Retinal pigment epithelial cell (primary cell): ENCODE data around the gene SATB2.

ENCODE experiments used
- DNase-seq: peaks from one replicate; pipeline ENCODE4 v3.0.0-alpha.2; 2010; ENCODE audit warnings: low read depth
- H3K4me3 ChIP-seq: 2 replicates; pipeline ENCODE4 v1.5.1; 2011; ENCODE audit warnings: mild to moderate bottlenecking, low read length, control low read depth, moderate library complexity
- CTCF ChIP-seq: conservative IDR thresholded peaks from 2 replicates; pipeline ENCODE4 v1.5.1; 2011; ENCODE audit warnings: low read depth, low read length, control low read depth, inconsistent platforms

The SATB2 gene

GRCh38 chr2:199302851-199303250 lies 154.9 kb downstream of the SATB2 start:
- no peak for TF ChIP-seq CTCF
- no peak for DNase-seq
- H3K4me3 ChIP-seq, result no peak overlapping the region

GRCh38 chr2:199288424-199288823 lies 169.3 kb downstream of the SATB2 start:
- no peak for DNase-seq
- TF ChIP-seq CTCF, result no peak
- H3K4me3 ChIP-seq, result no peak overlapping the region

GRCh38 chr2:199282309-199282708 lies 175.4 kb downstream of the SATB2 start:
- DNase-seq, result no peak
- no peak overlapping the region for H3K4me3 ChIP-seq
- no peak for TF ChIP-seq CTCF

- DNase-seq, result no peak
- TF ChIP-seq CTCF, result no peak
- no peak overlapping the region for H3K4me3 ChIP-seq
Measured at GRCh38 chr2:199279146-199279545, 178.6 kb downstream of the SATB2 start.

- DNase-seq, result peak; percentile 34
- no peak for TF ChIP-seq CTCF
- H3K4me3 ChIP-seq, result no peak overlapping the region
Measured at GRCh38 chr2:199278099-199278498, 179.6 kb downstream of the SATB2 start.

GRCh38 chr2:199273042-199273511 lies 184.7 kb downstream of the SATB2 start:
- DNase-seq, result peak; percentile 14
- TF ChIP-seq CTCF, result no peak
- no peak overlapping the region for H3K4me3 ChIP-seq

- no peak for TF ChIP-seq CTCF
- no peak for DNase-seq
- H3K4me3 ChIP-seq, result no peak overlapping the region
Measured at GRCh38 chr2:199261936-199262335, 195.8 kb downstream of the SATB2 start.
